SK-N-SH (cell line): Measurements from ENCODE around the gene PTPRK. TPM values are rescaled to one million over a fixed set of nuclear protein-coding genes. Genes with fewer than 3 reads are reported as not detected.

Experiments used
- CTCF ChIA-PET: fragments of 300-600, 350-600 bp; formaldehyde crosslinking; extraction: SDS; loops from one replicate; lab custom pipeline; 2021; lab: Yijun Ruan, JAX
- POLR2A ChIA-PET: fragments of 350-600 bp; sonication (Branson Sonifier 250); formaldehyde crosslinking; extraction: SDS; loops from one replicate; lab custom pipeline; 2020; ENCODE audit warnings: antibody characterized with exemption, inconsistent platforms; lab: Yijun Ruan, JAX
- DNase-seq: peaks from one replicate; pipeline ENCODE4 v3.0.0; 2012
- H2AFZ ChIP-seq: fragments of 200-600 bp; sonication (generic); 2 replicates; pipeline ENCODE4 v1.8.1; 2016; ENCODE audit warnings: antibody characterized with exemption, mild to moderate bottlenecking, low read depth
- H3F3A ChIP-seq: fragments of 200-600 bp; sonication (generic); replicated peaks from 2 replicates; pipeline ENCODE3; 2016; ENCODE audit warnings: antibody characterized with exemption, mild to moderate bottlenecking; ENCODE audit not compliant: insufficient read depth
- H3K27ac ChIP-seq, 2 experiments: fragments of 200-500 bp in 1 of 2; fragments of 200-600 bp in 1 of 2; sonication (Bioruptor generic) in 1 of 2; sonication (generic), shearing (Covaris generic) in 1 of 2; 2 replicates each; pipeline versions ENCODE4 v1.5.1 to v1.6.1; 2014 to 2016; ENCODE audit warnings: low read depth in 2 of 2, inconsistent platforms in 1 of 2, low read length in 1 of 2, mild to moderate bottlenecking in 1 of 2, mixed read lengths in 1 of 2
- H3K27me3 ChIP-seq: fragments of 200-600 bp; sonication (generic), shearing (Covaris generic); 2 replicates; pipeline ENCODE4 v1.6.1; 2016; ENCODE audit warnings: mixed run types; ENCODE audit not compliant: insufficient read depth
- H3K36me3 ChIP-seq, 2 experiments: fragments of 200-500 bp in 1 of 2; fragments of 200-600 bp in 1 of 2; sonication (Bioruptor generic) in 1 of 2; sonication (generic) in 1 of 2; replicated peaks in 1 of 2; 2 replicates each; pipeline versions ENCODE3 to v1.5.1; 2014 to 2016; ENCODE audit warnings: low read length in 1 of 2, mild to moderate bottlenecking in 1 of 2; ENCODE audit not compliant: insufficient read depth in 2 of 2, control insufficient read depth in 1 of 2
- H3K4me1 ChIP-seq, 2 experiments: fragments of 200-500 bp in 1 of 2; fragments of 200-600 bp in 1 of 2; sonication (Bioruptor generic) in 1 of 2; sonication (generic), shearing (Covaris generic) in 1 of 2; 2 replicates each; pipeline versions ENCODE4 v1.5.1 to v1.6.1; 2014 to 2016; ENCODE audit warnings: low read depth in 1 of 2, low read length in 1 of 2, mixed run types in 1 of 2; ENCODE audit not compliant: insufficient read depth in 2 of 2, control insufficient read depth in 1 of 2
- H3K4me2 ChIP-seq: fragments of 200-600 bp; sonication (generic), shearing (Covaris generic); 2 replicates; pipeline ENCODE4 v1.6.1; 2017; ENCODE audit warnings: mixed run types
- H3K4me3 ChIP-seq, 2 experiments: fragments of 200-500 bp in 1 of 2; fragments of 200-600 bp in 1 of 2; sonication (Bioruptor generic) in 1 of 2; sonication (generic), shearing (Covaris generic) in 1 of 2; 2 replicates each; pipeline versions ENCODE4 v1.5.1 to v1.8.1; 2014 to 2016; ENCODE audit warnings: low read depth in 2 of 2, inconsistent platforms in 1 of 2, low read length in 1 of 2, mild to moderate bottlenecking in 1 of 2, mixed read lengths in 1 of 2, moderate library complexity in 1 of 2
- H3K79me2 ChIP-seq: fragments of 200-600 bp; sonication (generic); 2 replicates; pipeline ENCODE4 v1.8.1; 2017; ENCODE audit warnings: mild to moderate bottlenecking; ENCODE audit not compliant: insufficient read depth
- H3K9ac ChIP-seq: fragments of 200-600 bp; sonication (generic); 2 replicates; pipeline ENCODE4 v1.6.1; 2017; ENCODE audit warnings: mixed run types
- H3K9me2 ChIP-seq: fragments of 200-600 bp; sonication (generic); 2 replicates; pipeline ENCODE4 v1.6.1; 2017; ENCODE audit warnings: mixed run types
- H3K9me3 ChIP-seq: fragments of 200-600 bp; sonication (generic); 2 replicates; pipeline ENCODE4 v1.6.1; 2017; ENCODE audit warnings: mixed run types, mild to moderate bottlenecking, moderate library complexity
- H4K20me1 ChIP-seq: fragments of 200-600 bp; sonication (generic); 2 replicates; pipeline ENCODE4 v1.6.1; 2017; ENCODE audit warnings: mild to moderate bottlenecking, mixed run types; ENCODE audit not compliant: insufficient read depth
- CTCF ChIP-seq: fragments of 200-600 bp; sonication (generic); IDR thresholded peaks from 2 replicates; pipeline ENCODE4 v1.6.1; 2017; ENCODE audit warnings: antibody characterized with exemption, mild to moderate bottlenecking, moderate library complexity
- EP300 ChIP-seq, 2 experiments: IDR thresholded peaks; 2 replicates each; pipeline versions ENCODE4 v1.4.0 to v1.6.1; 2012; ENCODE audit warnings: borderline replicate concordance in 1 of 2, low read depth in 1 of 2, low read length in 1 of 2
- EZH2phosphoT487 ChIP-seq: fragments of 200-600 bp; sonication (generic); IDR thresholded peaks from 2 replicates; pipeline ENCODE4 v1.6.1; 2017; ENCODE audit warnings: low read depth, mixed run types, mild to moderate bottlenecking, antibody characterized with exemption, moderate library complexity, borderline replicate concordance
- FOXJ3 ChIP-seq: sonication (generic); formaldehyde crosslinking; IDR thresholded peaks from 2 replicates; pipeline ENCODE4 v1.5.1; 2020; ENCODE audit warnings: mild to moderate bottlenecking, missing genetic modification reagents
- GATA2 ChIP-seq: sonication (generic); formaldehyde crosslinking; IDR thresholded peaks from 2 replicates; pipeline ENCODE4 v1.5.0; 2020; ENCODE audit warnings: mild to moderate bottlenecking, missing genetic modification reagents
- JUND ChIP-seq: IDR thresholded peaks from 2 replicates; pipeline ENCODE4 v1.4.0; 2012
- MEF2A ChIP-seq: IDR thresholded peaks from 2 replicates; pipeline ENCODE4 v1.4.0; 2012; ENCODE audit warnings: low read depth, borderline replicate concordance
- MXI1 ChIP-seq: IDR thresholded peaks from 2 replicates; pipeline ENCODE4 v1.6.1; 2012; ENCODE audit warnings: mild to moderate bottlenecking, low read depth, low read length, improper control_type of control experiment
- NRF1 ChIP-seq: IDR thresholded peaks from 2 replicates; pipeline ENCODE4 v1.6.1; 2012; ENCODE audit warnings: low read depth, mild to moderate bottlenecking, low read length
- POLR2AphosphoS5 ChIP-seq: IDR thresholded peaks from 2 replicates; pipeline ENCODE4 v1.6.1; 2012; ENCODE audit warnings: low read depth, low read length
- RAD21 ChIP-seq: IDR thresholded peaks from 2 replicates; pipeline ENCODE4 v1.6.1; 2012; ENCODE audit warnings: mild to moderate bottlenecking, low read length
- RCOR1 ChIP-seq: fragments of 150-350 bp; IDR thresholded peaks from 2 replicates; pipeline ENCODE4 v1.6.1; 2017; ENCODE audit warnings: antibody characterized with exemption, low read length
- REST ChIP-seq: IDR thresholded peaks from 2 replicates; pipeline ENCODE4 v1.6.1; 2012; ENCODE audit warnings: mild to moderate bottlenecking, low read depth, low read length, moderate library complexity
- SIN3A ChIP-seq: IDR thresholded peaks from 2 replicates; pipeline ENCODE4 v1.6.1; 2012; ENCODE audit warnings: low read depth, mild to moderate bottlenecking, low read length, moderate library complexity, borderline replicate concordance
- TCF12 ChIP-seq: IDR thresholded peaks from 2 replicates; pipeline ENCODE4 v1.4.0; 2012
- USF1 ChIP-seq: IDR thresholded peaks from 2 replicates; pipeline ENCODE4 v1.4.0; 2012; ENCODE audit warnings: low read depth, borderline replicate concordance
- WGBS: methylation state at CpG from one replicate; pipeline ENCODE4 v1.1.6; 2017; ENCODE audit warnings: low lambda C conversion rate; 5-methylcytosine and 5-hydroxymethylcytosine counted together
- polyA plus RNA-seq, 3 experiments: library from polyadenylated mRNA; depleted of rRNA; stranded (reverse); fragments of >200 nt; gene quantifications; 2 replicates each; pipeline ENCODE4 v1.2.3, GENCODE V29; 2012
- TF ChIP-seq, protein P1 (sequence below): IDR thresholded peaks from 2 replicates; pipeline ENCODE4; 2012
- TF ChIP-seq, protein P2 (sequence below): IDR thresholded peaks from 2 replicates; pipeline ENCODE4 v1.4.0; 2012; ENCODE audit warnings: low read depth, borderline replicate concordance

Gene PTPRK
- polyA plus RNA-seq, 1 of the 3 experiments (the other 2 are of a cell fraction), result 9.5 TPM

DNA sequence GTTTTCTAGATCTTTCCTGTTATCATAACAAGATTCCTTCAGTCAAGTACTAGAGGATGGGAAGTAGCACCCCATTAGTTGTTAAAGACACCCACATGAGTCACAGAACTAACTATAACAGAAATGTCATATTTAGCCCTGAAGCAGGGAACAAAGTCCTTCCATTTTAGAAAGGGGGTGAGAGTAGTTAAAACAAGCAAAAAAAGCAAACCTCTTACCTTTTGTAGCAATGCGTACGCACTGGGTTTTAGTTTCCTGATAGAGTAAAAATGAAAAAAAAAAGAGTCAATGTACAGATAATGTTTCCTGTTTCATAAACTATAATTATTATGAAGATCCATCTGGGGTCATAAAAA lies 455.9 kb downstream of the PTPRK start:
- no peaks in the 10 kb centered on the region for H4K20me1 ChIP-seq
- ChIA-PET CTCF (interaction anchor here (0.7 kb wide), 1 partner anchor 13 kb away, joined by 3 read pairs; no protein-coding TSS in a partner anchor), POLR2A (no interaction called here)
- TF ChIP-seq EP300 (IDR thresholded peaks at IDR 0.05; ENCODE audit: borderline replicate concordance in 1 of 2, low read depth in 1 of 2, low read length in 1 of 2), result no peak
- TF ChIP-seq MEF2A, result no peak
- TF ChIP-seq JUND, result no peak
- TF ChIP-seq EZH2phosphoT487, result no peak
- no peak for TF ChIP-seq MXI1
- TF ChIP-seq CTCF, result no peak
- no peak for TF ChIP-seq TCF12
- TF ChIP-seq RCOR1, result no peak
- no peak for TF ChIP-seq SIN3A
- H3K9me2 ChIP-seq, result no peaks in the 10 kb centered on the region
- no peak overlapping the region for H3K27ac ChIP-seq
- H3K9me3 ChIP-seq, result no peaks in the 10 kb centered on the region
- H3K27me3 ChIP-seq, result no peaks in the 10 kb centered on the region
- H3K4me2 ChIP-seq, result no peak overlapping the region
- H3K9ac ChIP-seq, result no peak overlapping the region
- H3K4me3 ChIP-seq, result no peak overlapping the region
- H3K79me2 ChIP-seq, result no peaks in the 10 kb centered on the region
- no peak overlapping the region for H2AFZ ChIP-seq
- no peaks in the 10 kb centered on the region for H3F3A ChIP-seq
- H3K4me1 ChIP-seq, result no peaks in the 10 kb centered on the region
- no peak for DNase-seq
- peaks cover 5 to 13% of the 10 kb centered on the region in 2 experiments for H3K36me3 ChIP-seq
- 99% methylated on average over 2 of the region's 2 CpGs for WGBS

DNA sequence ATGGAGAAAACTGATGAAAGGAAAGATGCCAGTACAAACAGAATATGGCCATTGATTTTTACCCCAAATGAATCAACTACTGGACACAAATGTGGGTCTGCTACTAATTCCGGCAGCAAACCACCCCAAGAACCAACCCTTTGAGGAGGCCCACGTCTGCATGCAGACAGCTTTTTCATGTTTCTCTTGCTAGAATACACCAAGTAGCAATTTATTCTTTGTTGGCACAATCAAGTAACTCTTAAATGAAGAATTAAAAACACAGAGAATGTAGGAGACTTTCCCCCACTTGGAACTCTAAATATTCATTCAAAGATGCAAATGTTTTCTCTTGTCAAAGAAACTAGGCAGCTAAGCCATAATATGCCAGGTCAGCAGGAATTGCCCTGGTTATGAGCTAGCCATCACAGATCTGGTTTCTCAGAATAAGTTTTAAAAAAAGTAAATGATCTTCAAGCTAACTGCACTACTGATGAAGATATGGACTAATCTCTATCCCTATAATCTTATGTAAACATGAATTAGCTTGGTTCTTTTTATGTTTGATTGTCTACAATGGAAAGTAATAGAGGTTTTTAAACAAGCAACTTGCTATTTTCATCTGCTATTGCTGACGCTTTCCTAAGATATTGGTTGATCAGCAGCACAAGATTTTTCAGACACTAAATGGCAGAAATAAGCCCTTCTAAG lies 456.4 kb downstream of the PTPRK start:
- no peak for DNase-seq
- H3K4me3 ChIP-seq, result no peak overlapping the region
- no peaks in the 10 kb centered on the region for H3K9me3 ChIP-seq
- CTCF ChIA-PET, result no interaction called here
- no peaks in the 10 kb centered on the region for H3K4me1 ChIP-seq
- no peaks in the 10 kb centered on the region for H3K9me2 ChIP-seq
- no peak overlapping the region for H3K27ac ChIP-seq
- H3K4me2 ChIP-seq, result no peak overlapping the region
- POLR2A ChIA-PET, result no interaction called here
- H3K9ac ChIP-seq, result no peak overlapping the region
- no peaks in the 10 kb centered on the region for H3K27me3 ChIP-seq
- no peak overlapping the region for H2AFZ ChIP-seq
- peaks cover 10 to 18% of the 10 kb centered on the region in 2 experiments for H3K36me3 ChIP-seq
- no peaks in the 10 kb centered on the region for H4K20me1 ChIP-seq
- no peaks in the 10 kb centered on the region for H3K79me2 ChIP-seq
- H3F3A ChIP-seq, result no peaks in the 10 kb centered on the region
- WGBS, result 87% methylated on average over 3 of the region's 3 CpGs
- TF ChIP-seq MEF2A (no peak), USF1 (no peak), REST (no peak), RAD21 (no peak), SIN3A (no peak), FOXJ3 (no peak), POLR2AphosphoS5 (no peak), NRF1 (no peak), GATA2 (no peak)
- TF ChIP-seq, protein P1, sequence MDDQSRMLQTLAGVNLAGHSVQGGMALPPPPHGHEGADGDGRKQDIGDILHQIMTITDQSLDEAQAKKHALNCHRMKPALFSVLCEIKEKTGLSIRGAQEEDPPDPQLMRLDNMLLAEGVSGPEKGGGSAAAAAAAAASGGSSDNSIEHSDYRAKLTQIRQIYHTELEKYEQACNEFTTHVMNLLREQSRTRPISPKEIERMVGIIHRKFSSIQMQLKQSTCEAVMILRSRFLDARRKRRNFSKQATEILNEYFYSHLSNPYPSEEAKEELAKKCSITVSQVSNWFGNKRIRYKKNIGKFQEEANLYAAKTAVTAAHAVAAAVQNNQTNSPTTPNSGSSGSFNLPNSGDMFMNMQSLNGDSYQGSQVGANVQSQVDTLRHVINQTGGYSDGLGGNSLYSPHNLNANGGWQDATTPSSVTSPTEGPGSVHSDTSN, result no peak
- TF ChIP-seq, protein P2, sequence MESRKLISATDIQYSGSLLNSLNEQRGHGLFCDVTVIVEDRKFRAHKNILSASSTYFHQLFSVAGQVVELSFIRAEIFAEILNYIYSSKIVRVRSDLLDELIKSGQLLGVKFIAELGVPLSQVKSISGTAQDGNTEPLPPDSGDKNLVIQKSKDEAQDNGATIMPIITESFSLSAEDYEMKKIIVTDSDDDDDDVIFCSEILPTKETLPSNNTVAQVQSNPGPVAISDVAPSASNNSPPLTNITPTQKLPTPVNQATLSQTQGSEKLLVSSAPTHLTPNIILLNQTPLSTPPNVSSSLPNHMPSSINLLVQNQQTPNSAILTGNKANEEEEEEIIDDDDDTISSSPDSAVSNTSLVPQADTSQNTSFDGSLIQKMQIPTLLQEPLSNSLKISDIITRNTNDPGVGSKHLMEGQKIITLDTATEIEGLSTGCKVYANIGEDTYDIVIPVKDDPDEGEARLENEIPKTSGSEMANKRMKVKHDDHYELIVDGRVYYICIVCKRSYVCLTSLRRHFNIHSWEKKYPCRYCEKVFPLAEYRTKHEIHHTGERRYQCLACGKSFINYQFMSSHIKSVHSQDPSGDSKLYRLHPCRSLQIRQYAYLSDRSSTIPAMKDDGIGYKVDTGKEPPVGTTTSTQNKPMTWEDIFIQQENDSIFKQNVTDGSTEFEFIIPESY, result no peak
